Forelimb muscle (tissue), 1 donor: ENCODE data around the gene MIPOL1. TPM values are rescaled to one million over a fixed set of nuclear protein-coding genes. Genes with fewer than 3 reads are reported as not detected.

Experiments
- DNase-seq: peaks from one replicate; pipeline ENCODE4 v3.0.0-alpha.2; 2013; ENCODE audit warnings: low read depth
- polyA plus RNA-seq: library from polyadenylated mRNA; unstranded; fragments of 120-200 nt; gene quantifications from one replicate; pipeline ENCODE4 v1.2.1, GENCODE V29; 2013; ENCODE audit not compliant: insufficient read length

MIPOL1 gene
- polyA plus RNA-seq, 1 donor: 4.8 TPM

DNA sequence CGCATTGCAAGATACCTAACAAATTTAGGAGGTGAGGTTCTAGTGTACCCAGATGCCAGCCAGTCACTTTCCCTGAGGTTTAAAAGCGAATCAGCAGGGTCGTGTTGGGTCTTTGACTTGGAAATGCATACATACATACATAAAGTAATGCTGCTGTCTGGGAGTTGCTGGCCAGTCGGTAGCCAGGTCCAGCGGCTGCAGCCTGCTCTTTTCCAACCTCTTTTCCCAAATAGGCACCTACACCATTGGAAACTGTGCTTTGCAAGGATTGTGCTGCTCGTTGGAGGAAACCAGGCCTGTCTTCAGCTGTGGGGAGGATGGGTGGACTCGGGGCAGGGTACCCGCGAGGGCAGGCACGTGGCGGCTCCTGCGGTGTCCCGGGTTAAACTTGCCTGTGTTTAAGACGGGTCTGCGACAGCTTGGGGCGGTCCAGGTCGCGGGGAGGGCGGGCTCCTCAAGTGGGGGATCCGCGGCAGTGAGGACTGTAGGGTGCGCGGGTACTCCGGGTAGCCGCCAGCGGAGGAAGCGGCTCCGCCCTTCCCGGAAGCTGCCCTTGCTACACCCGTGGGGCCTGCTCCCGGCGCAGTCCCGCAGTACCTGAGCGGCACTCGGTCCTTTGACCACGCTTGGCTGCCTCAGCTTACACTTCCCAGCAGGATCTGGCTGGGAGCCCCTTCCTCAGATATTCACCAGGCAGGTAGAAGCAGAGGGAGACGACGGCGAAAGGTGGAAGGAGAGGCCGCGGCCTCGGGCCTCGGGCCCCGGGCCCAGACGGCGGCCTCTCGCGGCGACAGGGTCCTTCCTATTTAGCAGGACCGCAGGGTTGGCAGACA lies 400.4 kb downstream of the MIPOL1 start:
- no peak for DNase-seq

DNA sequence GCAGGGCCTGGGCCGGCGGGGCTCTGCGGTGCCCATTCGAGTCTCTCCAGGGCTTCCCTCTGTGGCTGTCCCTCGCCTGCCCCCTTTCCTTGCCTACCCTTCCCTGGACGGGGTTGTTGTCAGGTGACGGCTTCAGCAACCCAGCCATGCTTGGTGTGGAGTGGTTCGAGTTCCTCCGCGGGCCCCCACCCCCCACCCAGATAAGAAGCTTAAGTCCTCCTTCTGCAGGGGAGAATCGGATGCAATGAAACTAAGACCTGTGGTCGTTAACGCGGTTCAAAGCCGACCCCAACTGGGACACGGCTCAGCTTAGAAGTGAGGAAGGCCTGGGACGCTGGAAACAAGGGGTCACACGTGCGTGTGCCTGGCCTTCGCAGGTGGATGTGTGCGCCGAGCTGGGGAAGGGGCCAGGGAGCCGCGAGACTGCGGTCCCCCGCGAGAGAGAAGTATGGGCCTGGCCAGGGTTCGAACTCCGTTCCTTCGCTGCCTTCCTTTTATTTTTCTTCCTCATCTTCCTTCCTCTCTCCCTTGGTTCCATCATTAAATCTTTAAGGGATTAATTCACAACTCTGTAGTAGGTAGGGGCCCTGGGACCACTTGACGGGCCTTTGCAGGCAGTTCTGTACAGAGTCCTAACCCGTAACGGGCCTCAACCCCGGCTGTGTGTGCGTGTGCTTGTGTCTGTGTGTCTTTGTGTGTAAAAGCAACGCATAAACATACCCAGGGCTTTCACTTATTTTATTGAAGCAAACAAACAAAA lies 401.2 kb downstream of the MIPOL1 start:
- DNase-seq: no peak

DNA sequence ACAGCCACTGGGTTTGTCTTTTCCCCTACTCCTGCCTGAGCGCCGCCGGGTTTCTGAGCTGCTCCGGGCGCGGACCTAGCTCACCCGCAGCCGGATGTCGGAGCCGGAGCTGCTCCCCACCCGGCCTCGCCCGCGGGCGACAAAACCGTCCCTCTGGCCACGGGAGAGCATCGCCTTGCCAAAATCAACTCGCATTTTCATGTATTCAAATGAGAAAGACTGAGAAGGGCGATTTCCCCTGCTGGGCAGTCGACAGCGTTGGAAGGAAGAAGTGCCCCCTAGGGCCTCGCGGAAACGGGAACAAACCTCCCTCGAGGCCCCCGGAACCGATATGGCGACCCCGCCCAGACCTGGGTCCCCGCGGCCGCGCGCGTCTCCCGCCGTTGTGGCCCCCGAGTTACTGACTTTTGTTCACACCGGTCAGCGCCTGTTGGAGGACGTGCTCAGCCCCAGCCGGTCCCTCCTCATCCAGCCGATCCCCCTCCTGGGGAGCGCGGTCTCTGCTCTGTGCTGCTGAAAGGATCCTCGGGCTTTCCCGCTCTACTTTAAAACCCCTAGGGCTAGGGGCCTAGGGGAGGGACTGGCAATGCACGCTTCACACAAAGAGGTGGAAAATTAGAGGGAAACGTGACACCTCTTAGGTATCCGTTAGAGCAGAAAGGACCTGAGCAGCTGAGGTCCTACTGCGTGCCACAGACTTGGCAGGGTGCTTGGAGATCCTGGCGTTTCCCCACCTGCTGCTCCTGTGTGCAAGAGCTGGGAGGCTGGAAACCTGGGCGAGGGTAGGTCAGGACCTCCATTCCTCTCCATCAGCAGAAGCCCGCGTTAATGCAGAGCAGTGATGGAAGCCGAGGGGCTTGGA lies 402.0 kb downstream of the MIPOL1 start:
- no peak for DNase-seq

DNA sequence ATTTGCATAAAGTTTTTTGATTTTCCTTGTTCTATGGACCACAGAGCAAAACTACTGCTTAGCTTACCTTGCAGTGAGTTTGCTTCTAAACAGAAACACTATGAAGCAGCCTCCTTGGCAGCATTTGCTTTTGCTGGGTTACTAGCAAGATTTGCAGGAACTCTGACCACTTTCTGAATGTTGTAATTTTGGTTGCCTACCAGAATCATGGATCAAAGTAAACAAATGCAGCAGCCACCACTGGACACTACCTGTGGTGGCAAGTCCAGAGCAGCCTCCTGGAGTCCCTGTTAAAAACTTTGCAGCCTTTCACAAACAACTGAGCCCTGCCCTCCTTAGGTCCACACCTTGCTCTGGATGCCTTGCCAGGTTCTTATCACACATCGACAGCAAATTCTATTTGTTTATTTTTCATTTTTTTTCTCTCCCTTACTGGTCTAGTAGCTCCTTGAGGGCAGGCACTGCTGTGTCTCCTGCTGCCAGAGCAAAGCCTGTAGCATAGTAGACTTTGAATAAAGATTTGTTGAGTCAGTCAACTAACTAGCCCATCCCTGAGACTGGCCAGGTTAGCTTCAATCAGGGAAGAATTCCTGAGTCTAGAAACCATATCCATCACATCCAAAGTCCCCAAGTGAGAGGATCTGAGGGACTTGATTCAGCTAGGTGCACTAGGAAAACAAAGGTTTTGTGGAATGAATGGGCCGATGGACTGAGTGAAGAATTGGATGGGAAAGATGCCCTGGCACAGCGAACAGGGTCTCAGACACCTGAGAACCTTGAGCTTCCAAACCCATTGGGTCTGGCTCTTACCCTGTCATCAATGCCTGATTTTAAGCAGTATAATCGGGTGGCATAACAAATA lies 403.4 kb downstream of the MIPOL1 start:
- DNase-seq: no peak

DNA sequence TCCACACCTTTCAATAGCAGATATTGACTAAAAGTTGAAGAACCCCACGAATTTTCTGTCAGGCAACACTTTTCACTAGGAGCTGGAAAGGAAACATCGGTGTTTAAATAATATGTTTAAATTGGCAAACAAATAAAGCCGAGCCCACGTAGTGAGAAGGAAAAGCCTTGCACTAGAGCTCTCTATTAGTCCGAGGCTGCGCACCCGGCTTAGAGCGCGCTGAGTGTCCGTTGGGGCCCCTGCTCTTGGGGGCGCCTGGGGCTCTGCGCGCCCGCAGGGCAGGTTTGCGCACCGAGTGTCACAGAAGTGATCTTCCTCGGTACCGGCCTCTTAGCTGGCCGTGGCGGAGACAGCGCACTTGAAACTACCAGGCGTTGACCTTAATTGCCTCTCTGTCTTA lies 404.1 kb downstream of the MIPOL1 start:
- DNase-seq: no peak

Other genes with a start within 250 kb of the MIPOL1 start
- gene SLC25A21, start 25.3 kb upstream of the MIPOL1 start, polyA plus RNA-seq: 1.2 TPM